Astrocyte of the cerebellum (primary cell): ENCODE data around the gene CPAMD8.

Experiments used
- DNase-seq: peaks from one replicate; pipeline ENCODE4 v3.0.0-alpha.2; 2011; ENCODE audit warnings: low read depth
- H3K4me3 ChIP-seq: 2 replicates; pipeline ENCODE4 v1.5.1; 2011; ENCODE audit warnings: mild to moderate bottlenecking, low read depth, low read length, moderate library complexity
- in situ Hi-C: cut with HindIII; loops from 2 replicates; pipeline ENCODE4 v1.10.0; 2017; ENCODE audit warnings: low sequenced_read_pairs
- TF ChIP-seq, protein P1 (sequence below): IDR thresholded peaks from 2 replicates; pipeline ENCODE4 v1.5.1; 2012; ENCODE audit warnings: low read length, low read depth, moderate library complexity, mild to moderate bottlenecking; ENCODE audit errors: missing control alignments

Gene CPAMD8

GRCh38 chr19:16952046-16952445, 74.6 kb downstream of the CPAMD8 start:
- in situ Hi-C loops, result no loop called here
- no peak for DNase-seq
- TF ChIP-seq, protein P1, sequence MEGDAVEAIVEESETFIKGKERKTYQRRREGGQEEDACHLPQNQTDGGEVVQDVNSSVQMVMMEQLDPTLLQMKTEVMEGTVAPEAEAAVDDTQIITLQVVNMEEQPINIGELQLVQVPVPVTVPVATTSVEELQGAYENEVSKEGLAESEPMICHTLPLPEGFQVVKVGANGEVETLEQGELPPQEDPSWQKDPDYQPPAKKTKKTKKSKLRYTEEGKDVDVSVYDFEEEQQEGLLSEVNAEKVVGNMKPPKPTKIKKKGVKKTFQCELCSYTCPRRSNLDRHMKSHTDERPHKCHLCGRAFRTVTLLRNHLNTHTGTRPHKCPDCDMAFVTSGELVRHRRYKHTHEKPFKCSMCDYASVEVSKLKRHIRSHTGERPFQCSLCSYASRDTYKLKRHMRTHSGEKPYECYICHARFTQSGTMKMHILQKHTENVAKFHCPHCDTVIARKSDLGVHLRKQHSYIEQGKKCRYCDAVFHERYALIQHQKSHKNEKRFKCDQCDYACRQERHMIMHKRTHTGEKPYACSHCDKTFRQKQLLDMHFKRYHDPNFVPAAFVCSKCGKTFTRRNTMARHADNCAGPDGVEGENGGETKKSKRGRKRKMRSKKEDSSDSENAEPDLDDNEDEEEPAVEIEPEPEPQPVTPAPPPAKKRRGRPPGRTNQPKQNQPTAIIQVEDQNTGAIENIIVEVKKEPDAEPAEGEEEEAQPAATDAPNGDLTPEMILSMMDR, result no peak
- no peak overlapping the region for H3K4me3 ChIP-seq

GRCh38 chr19:16951529-16951928, 75.1 kb downstream of the CPAMD8 start:
- in situ Hi-C loops, result no loop called here
- H3K4me3 ChIP-seq, result no peak overlapping the region
- DNase-seq, result no peak
- TF ChIP-seq, protein P1, result no peak

DNA sequence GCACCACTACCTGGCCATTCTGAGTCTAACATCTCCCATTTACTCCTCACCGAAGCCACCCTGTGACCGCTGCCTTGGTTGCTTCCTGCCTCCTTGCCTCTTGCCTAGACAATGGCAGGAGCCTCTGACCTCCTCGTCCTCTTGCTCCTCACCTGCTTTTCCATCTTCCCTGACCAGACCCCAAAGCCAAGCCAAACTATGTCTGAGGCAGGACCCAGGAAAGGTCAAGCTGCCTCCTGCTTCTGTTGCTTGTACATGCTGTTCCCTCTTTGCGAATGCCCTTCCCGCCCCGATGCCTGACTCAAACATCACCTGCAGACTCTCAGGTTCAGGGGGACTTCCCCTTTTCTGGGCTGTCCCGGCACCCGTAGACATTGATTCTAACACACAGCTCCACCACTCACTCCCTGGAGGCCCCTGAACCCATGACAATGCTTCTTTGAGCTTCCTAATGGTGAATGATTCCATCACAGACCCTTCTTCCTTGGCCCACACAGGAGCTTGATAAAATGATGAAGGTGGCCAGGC, 77.0 kb downstream of the CPAMD8 start:
- TF ChIP-seq, protein P1, result no peak
- no peak overlapping the region for H3K4me3 ChIP-seq
- no peak for DNase-seq
- in situ Hi-C loops, result no loop called here

GRCh38 chr19:16946951-16947940, 79.4 kb downstream of the CPAMD8 start:
- no peak for DNase-seq
- H3K4me3 ChIP-seq, result no peak overlapping the region
- in situ Hi-C loops, result no loop called here
- TF ChIP-seq, protein P1, result no peak

GRCh38 chr19:16945762-16946465, 80.7 kb downstream of the CPAMD8 start:
- no peak for DNase-seq

GRCh38 chr19:16945364-16945714, 81.3 kb downstream of the CPAMD8 start:
- in situ Hi-C loops, result no loop called here
- DNase-seq, result no peak
- TF ChIP-seq, protein P1, result no peak
- no peak overlapping the region for H3K4me3 ChIP-seq

More at GRCh38 chr19:16945762-16946465, 80.7 kb downstream of the CPAMD8 start:
- no peak overlapping the region for H3K4me3 ChIP-seq
- in situ Hi-C loops, result no loop called here
- TF ChIP-seq, protein P1, result no peak
